GM19023 (cell line): ENCODE results near the gene PLEKHG2.
"Not testable (repeated sequence)": the region's sequence is repeated elsewhere in the genome, so short reads cannot be mapped to it uniquely, and the experiment has no call there.

ENCODE experiments used
- ATAC-seq: cut with Tn5 transposase; IDR thresholded peaks from one replicate; pipeline ENCODE4 v1.9.1; 2021; ENCODE audit warnings: mild to moderate bottlenecking, moderate library complexity; ENCODE audit not compliant: unreplicated experiment

Gene PLEKHG2

DNA sequence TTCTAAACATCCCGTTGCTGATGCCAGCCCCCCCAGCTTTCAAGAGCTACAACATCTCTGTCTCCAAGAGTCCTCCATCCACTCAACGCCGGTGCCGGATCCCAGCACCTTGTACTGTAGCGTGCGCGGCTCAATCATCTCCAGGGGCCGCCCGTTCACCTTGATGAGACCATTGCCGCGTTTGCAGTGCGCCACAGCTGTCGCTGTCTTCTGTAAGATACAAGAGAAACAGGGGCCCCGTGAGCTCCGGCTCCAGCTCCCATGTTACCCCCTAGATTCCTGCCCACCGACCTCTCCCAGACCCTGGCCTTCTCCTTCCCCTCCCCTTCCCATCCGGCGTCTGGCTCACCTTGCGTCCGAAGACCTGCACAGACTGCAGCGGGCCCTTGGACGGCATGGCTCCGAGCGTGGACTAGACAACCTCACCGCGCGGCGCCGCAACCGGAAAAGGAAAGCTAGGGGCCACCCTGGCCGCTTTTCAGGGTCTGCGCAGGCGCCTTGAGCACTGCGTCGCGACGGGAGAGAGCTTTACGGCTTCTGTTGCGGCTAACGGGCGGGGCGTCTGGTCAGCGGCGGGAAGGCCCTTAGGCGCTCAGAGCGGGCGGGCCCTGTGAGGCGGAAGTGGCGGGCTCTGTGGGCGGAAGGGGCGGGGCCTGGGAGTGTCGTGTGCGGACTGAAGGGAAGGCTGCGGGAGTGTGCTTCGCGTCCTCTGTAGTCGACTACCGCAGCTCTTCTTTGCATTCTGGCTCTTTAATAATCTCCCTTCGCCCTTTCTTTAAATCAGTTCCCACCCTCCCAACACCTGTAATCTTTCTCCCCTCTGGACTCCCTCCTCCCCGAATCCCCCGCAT lies 23.3 kb downstream of the PLEKHG2 start, which contains the start of gene RPS16:
Gene RPS16 (minus strand): TSS at position 451 of the 851 bp plus-strand sequence. CDS start 54 bp downstream, at position 397.
- peak; percentile 87 for ATAC-seq

DNA sequence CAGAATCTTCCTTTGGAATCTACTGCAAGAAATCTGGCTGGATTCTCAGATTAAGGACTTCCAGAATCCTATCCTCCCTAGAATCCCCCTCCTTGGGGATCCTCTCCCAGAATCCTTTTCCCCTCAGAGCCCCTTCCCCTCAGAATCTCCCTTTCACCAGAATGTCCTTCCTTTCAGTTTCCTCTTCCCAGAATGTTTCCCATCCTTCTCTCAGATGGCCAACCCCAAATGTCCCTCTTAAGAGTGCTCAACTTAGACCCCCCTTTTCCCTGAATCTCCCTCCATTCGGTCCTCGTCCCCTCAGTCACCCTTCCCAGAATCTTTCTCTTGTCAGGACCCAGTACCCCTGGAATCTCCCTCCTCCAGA lies 23.9 kb downstream of the PLEKHG2 start:
- no peak for ATAC-seq

DNA sequence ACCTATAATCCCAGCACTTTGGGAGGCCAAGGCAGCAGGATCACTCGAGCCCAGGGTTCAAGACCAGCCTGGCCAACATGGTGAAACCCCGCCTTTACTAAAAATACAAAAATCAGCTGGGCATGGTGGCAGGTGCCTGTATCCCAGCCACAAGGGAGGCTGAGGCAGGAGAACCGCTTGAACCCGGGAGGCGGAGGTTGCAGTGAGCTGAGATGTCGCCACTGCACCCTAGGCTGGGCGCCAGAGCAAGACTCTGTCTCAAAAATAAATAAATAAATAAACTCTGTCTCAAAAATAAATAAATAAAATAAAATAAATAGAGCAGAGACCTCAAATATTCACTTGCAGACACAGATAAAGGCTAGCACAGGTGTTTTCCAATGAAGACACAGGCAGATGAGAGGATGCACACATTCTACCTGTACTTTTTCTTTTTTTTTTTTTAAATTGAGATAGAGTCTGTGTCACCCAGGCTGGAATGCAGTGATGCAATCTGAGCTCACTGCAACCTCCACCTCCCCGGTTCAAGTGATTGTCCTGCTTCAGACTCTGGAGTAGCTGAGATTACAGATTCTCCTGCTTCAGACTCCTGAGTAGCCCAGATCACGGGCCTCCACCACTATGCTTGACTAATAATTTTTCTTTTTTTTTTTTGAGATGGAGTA lies 25.9 kb downstream of the PLEKHG2 start:
- no peak for ATAC-seq

DNA sequence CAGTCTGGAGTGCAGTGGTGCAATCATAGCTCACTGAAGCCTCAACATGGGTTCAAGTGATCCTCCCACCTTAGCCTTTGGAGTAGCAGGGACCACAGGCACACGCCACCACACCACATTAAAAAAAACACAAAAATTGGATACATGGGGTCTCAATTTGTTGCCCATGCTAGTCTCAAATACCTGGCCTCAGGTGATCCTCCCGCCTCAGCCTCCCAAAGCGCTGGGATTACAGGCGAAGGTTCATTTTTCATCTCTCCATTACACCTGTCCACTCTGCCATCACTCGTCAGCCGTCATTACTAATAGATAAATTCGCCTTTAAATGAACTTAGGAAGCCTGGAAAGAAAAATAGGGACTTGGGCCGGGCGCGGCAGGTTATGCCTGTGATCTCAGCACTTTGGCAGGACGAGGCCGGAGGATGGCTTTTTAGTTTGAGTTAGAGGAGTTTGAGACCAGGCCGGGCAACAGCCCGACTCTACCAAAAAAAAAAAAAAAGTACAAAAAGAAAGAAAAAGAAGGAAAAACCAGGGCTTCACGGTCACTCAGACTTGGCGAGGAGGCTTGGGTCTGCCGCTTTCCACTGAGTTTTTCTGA lies 32.2 kb downstream of the PLEKHG2 start:
- ATAC-seq = no peak

DNA sequence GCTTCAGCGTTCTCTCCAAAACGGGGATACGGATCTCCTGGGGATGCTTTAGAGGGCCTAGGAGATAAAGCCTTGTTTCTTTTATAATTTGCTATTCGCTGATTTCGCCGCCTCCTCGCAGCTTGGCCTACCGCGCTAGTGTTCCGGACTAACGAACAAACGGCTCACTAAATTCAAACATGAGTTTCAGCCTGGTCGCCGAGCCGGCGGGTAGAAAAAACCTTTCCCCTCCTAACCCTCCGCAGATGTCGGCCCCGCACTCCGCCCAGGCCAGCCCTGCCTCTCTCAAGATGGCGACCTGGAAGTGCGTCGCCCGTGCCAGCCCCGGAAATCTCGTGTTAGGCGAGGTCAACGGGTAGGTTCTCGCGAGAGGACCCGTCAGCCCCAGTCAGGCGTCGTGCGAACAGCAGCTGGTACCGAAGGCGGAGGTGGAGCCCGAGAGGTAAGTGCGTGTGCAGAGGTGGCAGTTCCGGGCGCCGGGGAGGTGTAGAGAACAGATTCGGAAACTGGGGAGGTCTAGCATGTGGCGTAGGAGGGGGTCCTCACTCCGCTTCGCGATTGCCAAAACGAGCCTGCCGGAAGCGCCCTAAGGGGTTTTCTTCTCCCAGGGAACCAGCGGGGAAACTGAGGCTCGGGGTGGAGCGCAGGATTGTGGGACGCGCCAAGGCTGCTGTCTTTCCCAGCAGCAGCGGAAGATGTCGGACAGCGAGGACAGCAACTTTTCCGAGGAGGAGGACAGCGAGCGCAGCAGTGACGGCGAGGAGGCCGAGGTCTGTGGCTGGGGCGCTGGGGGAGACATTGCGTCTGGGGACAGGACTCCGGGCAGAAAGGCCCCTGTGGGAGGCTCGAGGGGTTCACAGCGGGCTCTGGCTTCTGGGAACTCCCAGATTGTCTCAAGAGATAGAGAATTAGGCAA lies 33.0 kb downstream of the PLEKHG2 start, which contains the start of gene SUPT5H:
Gene SUPT5H (plus strand): TSS at position 387 of the 916 bp plus-strand sequence. CDS start 309 bp downstream, at position 696.
- peak; percentile 88 for ATAC-seq

DNA sequence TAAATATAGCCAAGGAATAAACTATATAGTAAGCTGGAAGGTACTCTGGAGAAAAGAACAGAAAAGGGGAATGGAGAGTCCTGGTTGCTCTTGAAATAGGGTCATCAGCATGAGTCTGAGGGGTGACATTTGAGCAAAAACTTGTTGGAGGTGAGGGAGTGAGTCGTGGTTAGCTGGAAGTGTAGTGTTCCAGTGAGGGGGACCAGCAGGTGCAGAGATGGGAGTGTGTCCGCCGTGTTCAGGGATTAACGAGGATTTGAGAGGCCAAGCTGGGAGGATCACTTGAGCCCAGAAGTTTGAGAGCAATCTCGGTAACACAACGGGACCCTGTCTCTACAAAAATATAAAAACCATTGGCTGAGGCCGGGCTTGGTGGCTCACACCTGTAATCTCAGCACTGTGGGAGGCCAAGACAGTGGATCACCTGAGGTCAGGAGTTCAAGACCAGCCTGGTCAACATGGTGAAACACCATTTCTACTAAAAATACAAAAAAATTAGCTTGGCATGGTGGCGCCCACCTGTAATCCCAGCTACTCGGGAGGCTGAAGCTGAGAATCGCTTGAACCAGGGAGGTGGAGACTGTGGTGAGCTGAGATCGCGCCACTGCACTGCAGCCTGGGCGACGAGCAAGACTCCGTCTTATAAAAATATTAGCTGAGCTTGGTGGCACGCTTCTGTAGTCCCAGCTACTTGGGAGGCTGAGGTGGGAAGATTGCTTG lies 34.1 kb downstream of the PLEKHG2 start:
- ATAC-seq = no peak

DNA sequence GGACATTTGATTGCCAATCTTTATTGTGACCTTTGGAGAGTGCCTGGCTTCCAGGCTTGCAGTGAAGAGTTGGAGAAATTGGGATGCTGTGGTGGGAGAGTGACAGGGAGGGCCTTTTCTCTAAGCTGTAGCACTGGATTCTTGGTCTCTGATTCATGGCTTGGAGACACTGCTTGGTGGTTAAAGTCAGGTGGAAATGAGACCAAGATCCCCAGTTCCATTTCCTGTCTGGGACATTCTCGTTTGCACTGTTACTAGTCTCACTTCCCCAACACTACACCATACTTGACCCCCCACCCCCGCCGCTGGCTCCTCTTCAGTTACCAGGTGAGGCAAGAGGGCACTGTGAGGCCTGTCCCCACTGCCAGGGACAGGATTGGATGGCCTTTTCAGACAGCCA lies 35.8 kb downstream of the PLEKHG2 start:
- ATAC-seq = no peak

DNA sequence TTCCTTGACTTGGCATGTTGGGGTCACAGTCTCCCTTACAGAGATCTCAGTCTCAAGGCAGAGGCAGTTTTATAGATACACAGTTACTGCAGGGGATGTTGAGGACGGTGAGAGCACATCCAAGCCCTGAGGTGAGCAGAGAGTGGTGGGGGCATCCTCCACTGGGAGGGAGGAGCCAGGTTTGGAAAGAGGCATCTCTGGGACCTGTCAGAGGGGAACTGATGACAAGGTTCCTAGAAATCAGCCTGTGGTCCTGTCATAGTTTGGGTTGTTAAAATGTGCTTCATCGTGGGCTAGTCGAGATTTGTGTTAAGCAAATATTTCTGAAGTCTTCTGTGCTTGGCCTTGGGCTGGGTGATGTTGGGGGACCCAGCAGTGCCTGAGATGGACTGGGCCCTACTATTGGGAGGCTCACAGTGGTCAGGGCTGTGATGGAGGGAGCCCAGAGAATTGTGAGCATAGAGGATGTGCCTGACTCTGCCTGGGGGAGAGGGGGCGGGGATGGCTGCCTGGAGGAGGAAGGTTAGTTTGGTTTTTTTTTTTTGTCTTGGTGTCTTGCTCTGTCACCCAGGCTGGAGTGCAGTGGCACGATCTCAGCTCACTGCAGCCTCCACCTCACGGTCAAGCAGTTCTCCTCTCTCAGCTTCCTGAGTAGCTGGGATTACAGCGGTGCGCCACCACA lies 36.8 kb downstream of the PLEKHG2 start:
- ATAC-seq = no peak

DNA sequence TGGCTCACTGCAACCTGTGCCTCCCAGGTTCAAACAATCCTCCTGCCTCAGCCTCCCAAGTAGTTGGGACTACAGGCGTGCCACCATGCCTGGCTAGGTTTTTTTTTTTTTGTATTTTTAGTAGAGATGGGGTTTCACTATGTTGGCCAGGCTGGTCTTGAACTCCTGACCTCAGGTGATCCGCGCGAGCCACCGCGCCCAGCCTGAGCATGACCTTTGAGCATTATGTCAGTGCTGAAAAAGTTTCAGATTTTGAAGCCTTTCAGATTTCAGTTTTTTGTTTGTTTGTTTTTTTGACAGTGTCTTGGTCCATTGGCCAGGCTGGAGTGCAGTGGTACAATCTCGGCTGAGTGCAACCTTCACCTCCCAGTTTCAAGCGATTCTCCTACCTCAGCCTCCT lies 38.8 kb downstream of the PLEKHG2 start:
- not testable (repeated sequence) for ATAC-seq

DNA sequence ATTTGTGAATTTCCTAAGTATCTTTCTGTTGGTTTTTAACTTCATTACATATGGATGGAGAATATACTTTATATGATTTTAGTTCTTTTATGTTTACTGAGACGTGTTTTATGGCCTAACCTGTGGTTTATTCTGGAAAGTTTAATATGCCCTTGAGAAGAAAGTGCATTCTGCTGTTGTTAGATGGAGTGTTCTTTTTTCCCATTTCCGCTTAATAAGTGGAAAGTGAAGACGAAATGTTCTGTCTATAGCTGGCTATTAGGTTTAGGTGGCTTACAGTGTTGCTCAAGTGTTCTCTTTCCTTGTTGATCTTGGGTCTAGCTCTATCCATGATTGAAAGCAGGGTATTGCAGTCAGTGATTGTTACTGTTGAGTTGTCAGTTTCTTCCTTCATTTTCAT lies 50.9 kb downstream of the PLEKHG2 start:
- ATAC-seq = no peak

DNA sequence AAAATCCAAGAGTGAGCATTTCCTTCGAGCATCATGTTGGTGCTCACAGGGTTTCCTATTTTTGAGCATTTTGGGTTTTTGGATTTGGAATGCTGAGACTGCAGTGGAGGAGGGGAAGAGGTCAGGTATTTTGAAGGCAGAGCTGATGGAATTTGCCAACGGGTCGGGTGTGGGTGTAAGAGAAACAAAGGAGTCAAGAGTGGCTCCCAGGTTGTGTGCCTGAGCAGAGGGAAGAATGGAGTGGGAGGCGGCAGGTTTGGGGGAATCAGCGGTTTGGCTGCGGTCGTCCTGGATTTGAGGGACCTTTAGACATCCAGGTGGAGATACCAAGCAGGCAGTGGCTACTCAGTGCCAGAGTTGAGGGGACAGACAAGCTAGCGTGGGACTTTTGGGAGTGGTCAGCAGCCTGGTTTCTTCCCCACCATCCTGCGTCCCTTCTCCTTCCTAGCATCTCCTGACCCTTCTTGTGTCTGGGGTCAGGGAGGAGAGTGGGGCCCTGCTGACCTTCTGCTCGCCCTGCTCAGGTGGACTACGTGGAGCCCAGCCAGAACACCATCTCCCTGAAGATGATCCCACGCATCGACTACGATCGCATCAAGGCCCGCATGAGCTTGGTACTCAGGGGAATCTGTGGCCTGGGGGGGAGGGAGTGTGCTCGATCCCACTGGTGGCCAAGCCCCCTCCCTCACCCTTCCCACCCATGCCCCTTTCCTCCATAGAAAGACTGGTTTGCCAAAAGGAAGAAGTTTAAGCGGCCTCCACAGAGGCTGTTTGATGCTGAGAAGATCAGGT lies 53.7 kb downstream of the PLEKHG2 start:
- ATAC-seq = no peak

DNA sequence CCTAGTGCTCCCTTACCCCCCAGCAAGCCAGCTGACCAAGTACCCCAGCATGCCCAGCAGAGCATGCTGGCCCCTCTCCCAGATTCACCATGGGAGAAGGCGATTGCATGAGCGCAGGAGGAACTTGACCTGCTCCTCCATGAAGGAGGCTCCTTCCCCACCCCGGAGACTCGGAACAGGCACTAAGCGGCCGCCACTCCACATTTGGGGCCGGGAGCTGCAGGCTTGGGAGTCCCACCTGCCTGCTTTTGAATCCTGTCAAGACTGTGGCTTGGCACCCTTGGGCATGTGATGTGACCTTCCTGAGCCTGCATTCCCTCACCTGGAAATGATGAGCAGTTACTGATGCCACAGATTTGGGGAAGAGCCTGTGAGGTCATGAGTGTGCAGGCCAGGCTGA lies 55.5 kb downstream of the PLEKHG2 start:
- no peak for ATAC-seq

DNA sequence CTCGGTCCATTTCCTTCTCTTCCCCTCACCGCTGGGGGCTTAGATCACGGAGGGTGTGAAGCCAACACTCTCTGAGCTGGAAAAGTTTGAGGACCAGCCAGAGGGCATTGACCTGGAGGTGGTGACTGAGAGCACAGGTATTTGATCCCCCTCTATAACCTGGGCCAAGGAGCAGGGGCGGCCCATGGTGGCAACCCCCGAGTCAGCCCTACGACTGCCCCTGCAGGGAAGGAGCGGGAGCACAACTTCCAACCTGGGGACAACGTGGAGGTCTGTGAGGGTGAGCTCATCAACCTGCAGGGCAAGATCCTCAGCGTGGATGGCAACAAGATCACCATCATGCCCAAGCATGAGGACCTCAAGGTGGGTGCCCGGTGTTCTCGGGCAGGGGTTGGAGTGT lies 56.6 kb downstream of the PLEKHG2 start:
- ATAC-seq = no peak

DNA sequence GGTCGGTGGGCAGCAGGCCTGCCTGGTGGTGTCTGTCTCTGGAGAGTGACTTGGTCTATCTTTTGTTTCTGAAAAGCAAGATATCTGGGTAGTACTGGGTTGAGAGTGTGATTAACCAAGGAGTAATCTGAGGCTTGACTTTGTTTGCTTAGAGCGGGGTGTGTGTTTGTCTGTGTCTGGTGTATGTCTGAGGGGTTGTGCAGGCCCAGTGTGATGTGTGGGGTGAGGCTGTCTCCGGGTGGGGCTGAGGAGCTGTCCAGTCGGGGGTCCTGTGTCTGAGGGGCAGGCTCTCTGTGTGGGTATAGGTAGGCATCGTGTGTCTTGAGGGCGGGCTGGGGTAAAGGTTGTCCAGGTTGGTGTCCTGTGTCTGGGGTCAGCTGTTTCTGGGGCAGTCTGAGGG lies 57.1 kb downstream of the PLEKHG2 start:
- ATAC-seq = no peak

DNA sequence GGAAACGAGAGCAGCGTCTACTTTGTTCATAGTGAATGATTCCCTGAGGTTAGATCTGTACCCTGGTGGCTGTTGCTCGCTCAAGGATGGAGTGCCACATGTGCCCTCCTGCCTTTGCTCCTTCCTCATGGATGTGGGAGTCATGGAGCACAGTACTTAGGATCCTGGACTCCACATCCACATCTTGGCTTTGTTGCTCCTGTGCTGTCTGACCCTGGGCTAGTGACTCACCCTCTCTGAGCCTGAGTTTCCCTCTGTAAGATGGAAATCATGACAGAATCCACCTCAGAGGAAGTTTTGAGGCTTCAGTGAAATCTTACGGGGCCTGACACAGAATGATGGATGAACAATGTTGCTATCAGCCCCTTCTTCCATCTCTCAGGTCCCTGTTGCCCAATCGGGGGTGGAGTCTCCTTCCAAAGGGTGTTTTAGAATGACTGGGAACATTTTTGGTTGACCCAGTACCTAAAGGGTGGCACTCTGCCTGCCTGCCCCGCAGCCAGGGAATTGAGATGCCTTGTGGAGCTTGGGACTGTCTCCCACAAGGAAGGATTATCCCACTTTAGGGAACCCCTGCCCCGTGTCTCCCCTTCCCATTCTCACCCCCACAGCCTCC lies 58.4 kb downstream of the PLEKHG2 start:
- ATAC-seq = no peak

DNA sequence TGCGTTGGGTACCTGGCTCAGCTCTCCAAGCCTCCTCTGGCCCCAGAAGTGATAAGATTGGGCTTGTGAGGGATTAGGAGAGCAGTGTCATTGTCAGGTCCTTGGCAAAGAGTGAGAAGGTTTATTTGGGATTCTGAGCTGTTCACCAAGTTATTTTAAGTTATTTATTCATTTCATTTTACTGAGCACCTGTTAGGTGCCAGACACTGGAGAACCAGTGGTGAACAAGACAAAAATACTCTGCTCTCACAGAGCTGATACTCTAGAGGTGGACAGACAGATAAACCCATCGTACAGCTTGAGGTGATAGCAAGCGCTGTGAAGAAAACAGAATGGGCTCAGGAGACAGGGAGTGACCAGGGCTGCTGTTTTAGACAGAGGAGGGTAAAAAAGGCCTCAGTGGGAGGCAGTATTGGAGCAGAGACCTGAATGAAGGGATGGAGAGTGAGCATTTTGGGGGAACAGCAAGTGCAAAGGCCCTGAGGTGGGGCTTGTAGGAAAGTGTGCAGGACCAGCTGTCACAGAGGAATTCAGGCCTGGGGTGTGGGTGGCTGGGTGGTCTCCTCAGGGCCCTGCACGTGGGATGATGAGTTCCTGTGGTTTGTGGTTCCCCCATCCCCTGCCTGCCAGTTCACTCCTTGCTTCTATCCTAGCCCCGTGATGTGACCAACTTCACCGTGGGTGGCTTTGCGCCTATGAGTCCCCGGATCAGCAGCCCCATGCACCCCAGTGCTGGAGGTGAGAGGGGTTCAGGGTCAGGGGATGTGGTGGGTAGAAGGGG lies 59.5 kb downstream of the PLEKHG2 start:
- no peak for ATAC-seq

DNA sequence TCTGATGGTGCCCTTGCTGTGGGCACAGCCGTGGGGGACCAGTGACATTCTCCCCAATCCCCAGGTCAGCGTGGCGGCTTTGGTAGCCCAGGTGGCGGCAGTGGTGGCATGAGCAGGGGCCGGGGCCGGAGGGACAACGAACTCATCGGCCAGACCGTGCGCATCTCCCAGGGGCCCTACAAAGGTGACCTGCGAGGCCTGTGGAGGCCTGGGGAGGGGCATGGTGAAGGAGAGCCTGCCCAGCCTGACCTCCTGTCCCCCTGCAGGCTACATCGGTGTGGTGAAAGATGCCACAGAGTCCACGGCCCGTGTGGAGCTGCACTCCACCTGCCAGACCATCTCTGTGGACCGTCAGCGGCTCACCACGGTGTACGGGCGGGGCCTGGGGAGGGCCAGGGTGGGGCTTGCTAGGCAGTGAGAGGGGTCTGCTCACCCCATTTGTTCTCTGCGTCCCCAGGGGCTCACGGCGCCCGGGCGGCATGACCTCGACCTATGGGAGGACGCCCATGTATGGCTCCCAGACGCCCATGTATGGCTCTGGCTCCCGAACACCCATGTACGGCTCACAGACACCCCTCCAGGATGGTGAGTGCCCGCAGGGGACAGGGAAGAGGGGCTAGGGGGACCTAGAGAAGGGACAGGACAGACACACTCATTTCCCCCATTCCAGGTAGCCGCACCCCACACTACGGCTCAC lies 60.4 kb downstream of the PLEKHG2 start:
- ATAC-seq = no peak
